Measurements from ENCODE around the gene STAB2.

- no peak for TF ChIP-seq YY1 (IDR thresholded peaks at IDR 0.05; ENCODE audit: insufficient read depth, insufficient read length)
- TF ChIP-seq ZNF274 (IDR thresholded peaks at IDR 0.05; ENCODE audit: low read depth, low read length): no peak
- TF ChIP-seq SUZ12 (IDR thresholded peaks at IDR 0.05; ENCODE audit: extremely low read depth, insufficient read depth, insufficient read length): no peak
Observed at GRCh38 chr12:103729499-103729898, 142.4 kb downstream of the STAB2 start.
